Measurements from ENCODE around the gene LAT.

- no peak for TF ChIP-seq CTCF (IDR thresholded peaks at IDR 0.05)
- TF ChIP-seq POLR2A (IDR thresholded peaks at IDR 0.05): no peak
These were observed 29.8 kb downstream of the LAT start for GRCh38 chr16:29014561-29015069.
